K562 (cell line): ENCODE results near the gene ZNF785. TPM values are rescaled to one million over a fixed set of nuclear protein-coding genes. Genes with fewer than 3 reads are reported as not detected.

Source experiments
- CEBPG ChIP-seq, 3 experiments: fragments of 200-800 bp in 1 of 3; sonication (Bioruptor generic) in 1 of 3; sonication (generic) in 1 of 3; formaldehyde crosslinking in 1 of 3; IDR thresholded peaks in 2 of 3; conservative IDR thresholded peaks in 1 of 3; 2 replicates each; pipeline versions ENCODE4 v1.6.1 to v1.8.0; 2016 to 2022; ENCODE audit warnings: missing compliant biosample characterization in 2 of 3, missing genetic modification characterization in 2 of 3, mild to moderate bottlenecking in 1 of 3, missing genetic modification reagents in 1 of 3
- CHD1 ChIP-seq: fragments of 200-600 bp; sonication (generic); IDR thresholded peaks from one replicate; pipeline ENCODE4 v1.6.1; 2012; ENCODE audit warnings: mild to moderate bottlenecking, moderate library complexity, low read length, inconsistent platforms
- CXXC5 ChIP-seq: fragments of 250-450 bp; sonication (Bioruptor Pico); IDR thresholded peaks from 2 replicates; pipeline ENCODE4 v1.8.0; 2022; ENCODE audit warnings: inconsistent platforms, mild to moderate bottlenecking, moderate library complexity
- ETS2 ChIP-seq: IDR thresholded peaks from 2 replicates; pipeline ENCODE4 v1.6.1; 2016; ENCODE audit warnings: borderline replicate concordance, missing genetic modification characterization, mild to moderate bottlenecking, moderate library complexity, missing compliant biosample characterization; ENCODE audit not compliant: poor library complexity, severe bottlenecking
- FOXM1 ChIP-seq, 2 experiments: fragments of 450-650 bp in 1 of 2; sonication (generic) in 1 of 2; formaldehyde crosslinking in 1 of 2; IDR thresholded peaks; 2 replicates each; pipeline versions ENCODE4 v1.6.1 to v1.9.0; 2017 to 2022; ENCODE audit warnings: low read depth in 2 of 2, mild to moderate bottlenecking in 2 of 2, missing genetic modification reagents in 1 of 2, moderate library complexity in 1 of 2
- HDAC2 ChIP-seq: fragments of 450-650 bp; IDR thresholded peaks from 2 replicates; pipeline ENCODE4 v1.6.1; 2016; ENCODE audit warnings: mild to moderate bottlenecking
- SRSF3 ChIP-seq: fragments of 200-400 bp; formaldehyde crosslinking; IDR thresholded peaks from 2 replicates; pipeline ENCODE4 v1.6.1; 2016; ENCODE audit warnings: mild to moderate bottlenecking, low read length, moderate library complexity; ENCODE audit not compliant: insufficient read depth
- TOE1 ChIP-seq, 2 experiments: fragments of 450-650 bp in 1 of 2; sonication (generic) in 1 of 2; formaldehyde crosslinking in 1 of 2; IDR thresholded peaks; 2 replicates each; pipeline versions ENCODE4 v1.7.1 to v1.8.0; 2016 to 2022; ENCODE audit warnings: borderline replicate concordance in 2 of 2, mild to moderate bottlenecking in 2 of 2, antibody characterized with exemption in 1 of 2, inconsistent platforms in 1 of 2, low read depth in 1 of 2, missing genetic modification reagents in 1 of 2, moderate library complexity in 1 of 2
- polyA plus RNA-seq, 8 experiments: library from polyadenylated mRNA; depleted of rRNA in 4 of 8; stranded (reverse) in 5 of 8; unstranded in 3 of 8; fragments of >200 nt; fragmentation: Nextera tagmentation in 2 of 8; fragmentation: Illumina TruSeq in 1 of 8; extraction: Ambion mirVana in 2 of 8; extraction: Trizol in 1 of 8; gene quantifications; 2 replicates each; pipeline versions ENCODE4 v1.2.1 to v1.2.3, GENCODE V29; 2011 to 2014; ENCODE audit warnings: inconsistent platforms in 1 of 8, missing spikeins in 1 of 8
- total RNA-seq, 7 experiments: library from RNA; depleted of rRNA in 6 of 7; stranded (reverse); fragments of >200 nt in 6 of 7; fragmentation: Illumina TruSeq in 2 of 7; extraction: Trizol in 2 of 7; gene quantifications; 2 replicates each; pipeline versions ENCODE4 v1.2.1 to v1.2.3, GENCODE V29; 2011 to 2021; ENCODE audit warnings: low replicate concordance in 1 of 7
- TF ChIP-seq, protein P1 (sequence below): sonication (generic); formaldehyde crosslinking; IDR thresholded peaks from 2 replicates; pipeline ENCODE4 v1.8.0; 2023; ENCODE audit warnings: mild to moderate bottlenecking, missing genetic modification reagents
- TF ChIP-seq, protein P2 (sequence below): fragments of 450-650 bp; formaldehyde crosslinking; conservative IDR thresholded peaks from 2 replicates; pipeline ENCODE4 v1.4.0; 2022; ENCODE audit warnings: mild to moderate bottlenecking, missing genetic modification characterization
- TF ChIP-seq, protein P3 (sequence below): sonication (generic); formaldehyde crosslinking; IDR thresholded peaks from 2 replicates; pipeline ENCODE4 v1.8.0; 2022; ENCODE audit warnings: mild to moderate bottlenecking, missing genetic modification reagents

ZNF785 gene
- total and polyA plus RNA-seq, 9 of the 15 experiments (the other 6 are each of a cell fraction or from before 2014, with no cell fraction given): 0.64 to 11.0 (median 6.4) TPM

DNA sequence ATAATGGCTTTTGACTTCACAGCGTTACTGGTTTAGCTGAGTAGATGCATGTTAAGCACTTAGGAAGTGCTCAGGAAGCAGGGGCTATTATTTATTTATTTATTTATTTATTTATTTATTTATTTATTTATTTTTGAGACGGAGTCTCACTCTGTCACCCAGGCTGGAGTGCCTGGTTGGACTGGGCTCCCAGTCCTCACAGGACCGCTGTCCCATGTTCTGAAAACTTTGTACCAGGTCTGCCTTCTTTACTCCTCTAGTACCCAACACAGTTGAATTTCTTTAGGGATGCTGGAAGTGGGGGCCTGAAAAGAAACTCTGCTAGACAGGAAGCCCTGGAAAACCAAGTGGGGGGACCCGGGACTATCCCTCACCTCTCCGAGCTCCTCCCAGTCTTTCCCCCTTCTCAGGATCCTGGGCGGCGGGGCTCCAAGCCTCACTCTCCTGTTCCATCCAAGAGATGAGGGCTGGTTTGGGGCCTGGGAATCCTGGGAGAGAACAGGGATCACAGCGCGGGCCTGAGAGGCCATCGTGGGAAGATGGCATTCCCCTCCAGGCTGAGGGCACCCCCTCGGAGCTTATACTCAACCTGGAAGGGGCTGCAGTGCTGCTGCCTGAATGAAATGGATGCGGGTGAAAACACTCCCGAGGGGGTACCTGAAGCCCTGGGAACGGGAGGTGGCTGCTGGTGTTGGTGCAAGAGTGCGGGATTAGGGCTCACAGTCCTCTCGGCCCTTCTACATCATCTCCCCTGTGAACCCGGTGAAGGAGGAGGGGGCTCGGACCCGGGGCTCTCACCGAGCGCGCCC lies 14.7 kb downstream of the ZNF785 start (continued):
- TF ChIP-seq, protein P1, sequence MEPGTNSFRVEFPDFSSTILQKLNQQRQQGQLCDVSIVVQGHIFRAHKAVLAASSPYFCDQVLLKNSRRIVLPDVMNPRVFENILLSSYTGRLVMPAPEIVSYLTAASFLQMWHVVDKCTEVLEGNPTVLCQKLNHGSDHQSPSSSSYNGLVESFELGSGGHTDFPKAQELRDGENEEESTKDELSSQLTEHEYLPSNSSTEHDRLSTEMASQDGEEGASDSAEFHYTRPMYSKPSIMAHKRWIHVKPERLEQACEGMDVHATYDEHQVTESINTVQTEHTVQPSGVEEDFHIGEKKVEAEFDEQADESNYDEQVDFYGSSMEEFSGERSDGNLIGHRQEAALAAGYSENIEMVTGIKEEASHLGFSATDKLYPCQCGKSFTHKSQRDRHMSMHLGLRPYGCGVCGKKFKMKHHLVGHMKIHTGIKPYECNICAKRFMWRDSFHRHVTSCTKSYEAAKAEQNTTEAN: no peak
- TF ChIP-seq CXXC5: no peak
- TF ChIP-seq, protein P2, sequence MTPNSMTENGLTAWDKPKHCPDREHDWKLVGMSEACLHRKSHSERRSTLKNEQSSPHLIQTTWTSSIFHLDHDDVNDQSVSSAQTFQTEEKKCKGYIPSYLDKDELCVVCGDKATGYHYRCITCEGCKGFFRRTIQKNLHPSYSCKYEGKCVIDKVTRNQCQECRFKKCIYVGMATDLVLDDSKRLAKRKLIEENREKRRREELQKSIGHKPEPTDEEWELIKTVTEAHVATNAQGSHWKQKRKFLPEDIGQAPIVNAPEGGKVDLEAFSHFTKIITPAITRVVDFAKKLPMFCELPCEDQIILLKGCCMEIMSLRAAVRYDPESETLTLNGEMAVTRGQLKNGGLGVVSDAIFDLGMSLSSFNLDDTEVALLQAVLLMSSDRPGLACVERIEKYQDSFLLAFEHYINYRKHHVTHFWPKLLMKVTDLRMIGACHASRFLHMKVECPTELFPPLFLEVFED (CRISPR knock-in tag): 0 out of 2 replicates have a peak, but pooled peaks have one; percentile 10
- TF ChIP-seq HDAC2: no peak
- TF ChIP-seq ETS2 (tag): no peak
- TF ChIP-seq SRSF3: 0 out of 2 replicates have a peak, but pooled peaks have one; percentile 19
- TF ChIP-seq CHD1: peak; percentile 65
- no peak for TF ChIP-seq FOXM1 (IDR thresholded peaks at IDR 0.05; ENCODE audit: low read depth)
- TF ChIP-seq FOXM1 (CRISPR knock-in tag; IDR thresholded peaks at IDR 0.05; ENCODE audit: low read depth): no peak
- no peak for TF ChIP-seq TOE1 (IDR thresholded peaks at IDR 0.05; ENCODE audit: borderline replicate concordance)
- no peak for TF ChIP-seq TOE1 (CRISPR knock-in tag; IDR thresholded peaks at IDR 0.05; ENCODE audit: borderline replicate concordance, low read depth)
- TF ChIP-seq, protein P3, sequence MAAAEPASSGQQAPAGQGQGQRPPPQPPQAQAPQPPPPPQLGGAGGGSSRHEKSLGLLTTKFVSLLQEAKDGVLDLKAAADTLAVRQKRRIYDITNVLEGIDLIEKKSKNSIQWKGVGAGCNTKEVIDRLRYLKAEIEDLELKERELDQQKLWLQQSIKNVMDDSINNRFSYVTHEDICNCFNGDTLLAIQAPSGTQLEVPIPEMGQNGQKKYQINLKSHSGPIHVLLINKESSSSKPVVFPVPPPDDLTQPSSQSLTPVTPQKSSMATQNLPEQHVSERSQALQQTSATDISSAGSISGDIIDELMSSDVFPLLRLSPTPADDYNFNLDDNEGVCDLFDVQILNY: no peak
- 0 out of 2 replicates have a peak, but pooled peaks have one; percentile 5 for TF ChIP-seq CEBPG (CRISPR knock-in tag; IDR thresholded peaks at IDR 0.05)
- no peak for TF ChIP-seq CEBPG (tag; conservative IDR thresholded peaks at IDR 0.05 in 1 of 2, IDR thresholded peaks at IDR 0.05 in 1 of 2)
